Limb (tissue), 2 donors: ENCODE results near the gene LRCH1.

Source experiments
- DNase-seq, 2 donors: peaks; one replicate each; pipeline ENCODE4 v3.0.0-alpha.2; 2016; ENCODE audit errors: extremely low spot score in 2 of 2

LRCH1 gene

DNA sequence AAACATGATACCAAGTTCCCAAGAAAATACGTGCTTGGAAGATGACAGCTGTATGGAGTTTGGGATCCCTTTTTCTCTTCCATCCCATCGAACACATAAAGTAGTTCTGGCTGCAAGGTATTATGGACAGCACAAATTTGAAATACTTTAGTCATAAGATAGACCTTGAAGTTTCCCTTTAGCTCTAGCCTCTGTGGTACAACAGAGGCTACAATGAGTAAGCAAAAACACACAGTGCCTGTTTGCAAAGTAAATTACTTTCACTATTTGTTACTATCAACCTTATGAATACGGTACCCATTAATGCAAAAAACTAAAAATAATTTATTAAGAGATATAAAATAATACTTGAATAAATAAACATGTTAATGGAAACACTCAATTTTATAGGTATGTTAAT is 21.0 kb upstream of the LRCH1 start:
- DNase-seq, result no peak

DNA sequence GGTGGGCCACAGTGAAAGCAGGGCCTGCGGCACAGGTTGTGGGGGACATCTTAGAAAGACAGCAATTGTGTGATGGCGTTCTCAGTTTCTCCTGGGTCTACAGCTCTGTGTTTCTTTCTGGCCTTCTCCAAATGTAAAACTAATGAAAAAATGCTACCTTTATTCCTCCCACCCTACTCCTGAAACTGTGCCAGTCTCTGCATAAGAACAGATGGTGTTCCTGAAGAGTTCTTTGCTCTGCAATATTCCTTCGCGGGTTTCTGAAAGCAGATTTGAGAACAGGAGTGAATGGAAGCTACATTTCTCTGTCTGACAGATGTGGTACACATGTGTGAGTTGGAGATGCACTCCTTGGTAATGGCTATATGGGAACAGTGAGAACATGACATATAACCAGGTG is 18.0 kb upstream of the LRCH1 start:
- DNase-seq, result no peak

DNA sequence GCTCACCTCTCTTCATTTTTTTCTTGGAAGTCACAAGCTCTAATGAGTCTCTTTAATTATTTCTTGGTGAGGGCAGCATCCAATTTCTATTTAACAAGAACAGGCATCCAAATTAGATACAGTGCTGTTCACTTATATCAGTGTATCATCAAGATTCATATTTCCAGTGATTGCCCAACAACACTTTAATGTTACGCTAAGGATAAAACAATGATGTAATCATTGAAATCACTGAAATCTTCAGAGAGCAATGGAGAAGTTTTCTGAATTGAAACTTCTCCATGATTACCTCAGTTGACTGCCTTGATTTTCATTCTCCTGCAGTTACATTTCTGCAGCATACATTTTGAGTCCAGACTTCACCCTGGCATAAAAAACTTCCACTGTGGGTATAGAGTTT is 17.1 kb upstream of the LRCH1 start:
- no peak for DNase-seq

GRCh38 chr13:46536341-46536740 is 16.6 kb upstream of the LRCH1 start:
- no peak for DNase-seq

DNA sequence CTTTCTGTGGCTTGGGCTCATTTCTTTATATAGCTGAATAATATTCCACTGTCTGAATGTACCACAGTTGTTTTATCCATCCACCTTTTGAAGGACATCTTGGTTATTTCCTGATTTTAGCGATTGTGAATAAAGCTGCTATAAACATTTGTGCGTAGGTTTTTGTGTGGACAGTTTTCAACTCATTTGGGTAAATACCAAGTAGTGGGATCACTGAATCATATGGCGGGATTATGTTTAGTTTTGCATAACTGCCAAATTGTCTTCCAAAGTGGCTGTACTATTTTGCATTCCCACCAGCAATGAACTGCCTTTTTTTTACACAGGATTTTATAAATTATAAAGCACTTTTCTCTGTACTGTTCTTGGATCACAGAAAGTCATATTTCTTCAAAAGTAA is 13.7 kb upstream of the LRCH1 start:
- no peak for DNase-seq

- no peak for DNase-seq
Observed at GRCh38 chr13:46541210-46541609, 11.8 kb upstream of the LRCH1 start.

GRCh38 chr13:46542833-46543232 is 10.1 kb upstream of the LRCH1 start:
- no peak for DNase-seq

DNA sequence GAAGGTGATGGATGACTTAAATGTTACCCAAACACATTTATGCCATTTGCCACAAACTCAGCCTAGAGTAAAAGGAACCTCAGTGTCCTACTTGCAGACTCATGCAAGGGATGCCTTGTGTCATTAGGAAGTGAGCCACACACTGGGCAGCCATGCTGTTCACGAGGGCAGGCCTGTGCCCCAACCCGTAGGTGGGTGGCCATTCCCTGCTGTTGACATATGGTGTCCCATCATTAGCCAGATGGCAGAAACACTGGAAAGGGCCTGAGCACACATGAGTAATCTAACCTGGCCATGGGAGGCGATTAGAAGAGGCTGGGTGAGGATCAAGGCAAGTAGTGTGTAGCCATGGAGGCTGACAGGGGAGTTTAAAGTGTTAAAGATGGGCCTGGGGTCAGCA is 9.7 kb upstream of the LRCH1 start:
- DNase-seq, result no peak

DNA sequence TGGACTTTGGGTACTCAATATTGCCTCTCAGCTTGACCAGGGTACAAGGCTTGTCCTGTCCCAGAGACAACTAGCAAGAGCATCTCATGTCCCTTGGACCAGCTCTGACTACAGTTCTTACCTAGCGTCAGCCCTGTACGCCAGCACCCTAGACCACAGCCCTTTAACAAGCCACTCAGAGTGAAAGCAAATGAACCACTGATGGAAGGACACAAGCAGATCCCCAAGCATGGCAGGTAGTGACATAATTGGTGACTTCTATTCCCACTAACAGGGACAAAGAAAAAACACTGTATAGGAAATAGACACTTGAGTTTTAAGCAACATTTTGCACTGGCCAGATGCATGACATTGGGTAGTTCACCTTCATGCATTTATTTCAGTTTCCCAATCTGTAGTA is 8.8 kb upstream of the LRCH1 start:
- no peak for DNase-seq

DNA sequence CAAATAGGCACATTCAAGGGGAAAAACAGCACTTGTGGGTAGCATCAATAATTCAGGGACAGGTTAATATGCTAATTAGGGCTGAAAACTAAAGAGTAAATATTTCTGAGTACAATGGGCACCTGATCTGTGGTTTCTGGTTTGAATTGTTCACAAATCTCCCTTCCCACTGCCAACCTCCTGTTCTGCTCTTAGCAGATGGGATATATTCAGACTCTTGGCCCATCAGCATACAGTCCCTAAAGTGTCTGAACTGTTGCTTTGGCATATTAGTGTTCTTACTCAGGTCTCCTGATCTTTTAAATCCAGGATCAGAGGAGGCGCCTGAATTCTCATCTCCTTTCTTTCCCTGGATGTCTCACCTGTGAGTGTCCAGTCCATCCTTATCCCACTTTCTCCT is 8.2 kb upstream of the LRCH1 start:
- no peak for DNase-seq

DNA sequence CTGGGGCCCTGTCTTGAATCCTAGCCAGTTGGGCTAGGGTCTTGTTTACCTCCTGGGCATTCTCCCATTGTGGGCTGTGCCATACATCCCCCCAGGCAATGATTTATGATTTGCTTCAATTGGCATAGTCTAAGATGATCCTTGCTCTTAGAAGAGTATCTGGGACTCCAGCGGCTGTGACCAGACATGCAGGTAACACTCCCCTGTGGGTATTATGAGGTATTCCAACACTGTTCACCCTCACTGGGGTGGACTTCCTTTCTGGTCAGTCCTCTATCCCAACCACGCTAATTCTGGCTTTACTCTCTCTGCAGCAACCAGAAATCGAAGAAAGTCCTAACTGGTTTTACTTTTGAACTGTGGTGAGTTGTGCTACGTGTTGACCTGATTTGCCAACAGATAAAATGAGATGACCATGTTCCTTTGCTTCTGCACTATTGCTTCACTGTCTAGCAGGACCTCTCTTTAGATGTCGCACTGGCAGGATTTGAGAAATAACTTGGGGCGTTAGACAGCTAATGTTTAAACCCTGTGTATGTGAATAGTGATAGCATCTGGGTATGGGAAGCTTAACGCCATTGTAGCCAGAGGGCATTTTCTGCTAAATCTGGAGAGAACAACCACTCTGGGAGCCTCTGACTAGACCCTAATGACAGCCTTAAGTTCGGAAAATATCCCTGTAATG is 6.7 kb upstream of the LRCH1 start:
- no peak for DNase-seq

- no peak for DNase-seq
Observed at GRCh38 chr13:46550822-46551221, 2.1 kb upstream of the LRCH1 start.

GRCh38 chr13:46551410-46552302 is 1.3 kb upstream of the LRCH1 start:
- DNase-seq, result peak; percentile 51 to 72

- peak in 1 of 2 donors; percentile 39 for DNase-seq
Observed at GRCh38 chr13:46552303-46552682, 677 bp upstream of the LRCH1 start.

DNA sequence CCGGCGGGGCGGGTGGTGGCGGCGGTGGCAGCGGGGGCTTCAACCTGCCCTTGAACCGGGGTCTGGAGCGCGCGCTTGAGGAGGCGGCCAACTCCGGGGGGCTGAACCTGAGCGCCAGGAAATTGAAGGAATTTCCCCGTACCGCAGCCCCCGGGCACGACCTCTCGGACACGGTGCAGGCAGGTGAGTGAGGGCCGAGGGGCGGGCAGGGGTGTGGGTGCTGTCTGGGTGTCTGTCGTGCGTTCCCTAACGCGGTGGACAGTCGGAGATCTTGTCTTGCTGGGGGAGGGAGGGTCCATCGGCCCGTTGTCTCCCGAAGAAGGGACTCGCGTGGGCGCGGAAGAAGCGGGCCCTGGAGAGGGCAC is 533 bp downstream of the LRCH1 start:
- no peak for DNase-seq

GRCh38 chr13:46553886-46554858 is 1.2 kb downstream of the LRCH1 start:
- peak; percentile 71 to 83 for DNase-seq

GRCh38 chr13:46554951-46555350 is 2.0 kb downstream of the LRCH1 start:
- no peak for DNase-seq

- DNase-seq, result no peak
Observed at GRCh38 chr13:46555722-46556417, 2.9 kb downstream of the LRCH1 start.

- DNase-seq, result no peak
Observed at GRCh38 chr13:46556418-46556779, 3.4 kb downstream of the LRCH1 start.

- DNase-seq, result no peak
Observed at GRCh38 chr13:46559272-46559805, 6.4 kb downstream of the LRCH1 start.

DNA sequence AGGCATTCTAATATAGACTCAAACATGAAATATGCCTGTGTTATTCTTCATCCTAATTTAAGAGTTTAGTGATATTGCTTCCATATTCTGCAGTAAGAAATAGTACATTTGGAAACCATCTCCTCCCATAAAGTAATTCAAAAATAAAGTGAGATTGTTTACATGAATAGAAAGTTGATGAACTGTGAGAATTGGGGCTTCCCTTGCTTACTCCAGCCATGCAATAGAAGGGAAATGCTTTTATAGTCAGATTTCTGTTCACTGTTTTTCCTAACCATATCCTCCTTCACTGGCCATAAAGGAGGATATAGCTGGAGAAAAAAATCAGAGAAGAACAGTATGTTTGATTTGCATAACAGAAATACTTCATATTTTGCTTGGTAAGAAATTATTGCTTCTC is 7.8 kb downstream of the LRCH1 start:
- no peak for DNase-seq
